K562 (cell line): ENCODE results near the gene NFRKB. TPM values are rescaled to one million over a fixed set of nuclear protein-coding genes. Genes with fewer than 3 reads are reported as not detected.

Experiments
- ARID3A ChIP-seq: IDR thresholded peaks from 2 replicates; pipeline ENCODE4 v1.6.1; 2012; ENCODE audit warnings: low read depth, low read length, improper control_type of control experiment, borderline replicate concordance
- CLOCK ChIP-seq: fragments of 250-450 bp; sonication (Bioruptor Pico); IDR thresholded peaks from 2 replicates; pipeline ENCODE4 v1.4.0; 2020; ENCODE audit warnings: mild to moderate bottlenecking, moderate library complexity, borderline replicate concordance
- FOXM1 ChIP-seq, 2 experiments: fragments of 450-650 bp in 1 of 2; sonication (generic) in 1 of 2; formaldehyde crosslinking in 1 of 2; IDR thresholded peaks; 2 replicates each; pipeline versions ENCODE4 v1.6.1 to v1.9.0; 2017 to 2022; ENCODE audit warnings: low read depth in 2 of 2, mild to moderate bottlenecking in 2 of 2, missing genetic modification reagents in 1 of 2, moderate library complexity in 1 of 2
- PREB ChIP-seq: sonication (generic); formaldehyde crosslinking; IDR thresholded peaks from 2 replicates; pipeline ENCODE4 v1.8.1; 2023; ENCODE audit warnings: mild to moderate bottlenecking, missing genetic modification reagents
- ZNF398 ChIP-seq: fragments of 250-450 bp; sonication (Bioruptor Pico); IDR thresholded peaks from 2 replicates; pipeline ENCODE4 v1.8.0; 2021; ENCODE audit warnings: moderate library complexity, mild to moderate bottlenecking, inconsistent platforms
- polyA plus RNA-seq, 8 experiments: library from polyadenylated mRNA; depleted of rRNA in 4 of 8; stranded (reverse) in 5 of 8; unstranded in 3 of 8; fragments of >200 nt; fragmentation: Nextera tagmentation in 2 of 8; fragmentation: Illumina TruSeq in 1 of 8; extraction: Ambion mirVana in 2 of 8; extraction: Trizol in 1 of 8; gene quantifications; 2 replicates each; pipeline versions ENCODE4 v1.2.1 to v1.2.3, GENCODE V29; 2011 to 2014; ENCODE audit warnings: inconsistent platforms in 1 of 8, missing spikeins in 1 of 8
- total RNA-seq, 7 experiments: library from RNA; depleted of rRNA in 6 of 7; stranded (reverse); fragments of >200 nt in 6 of 7; fragmentation: Illumina TruSeq in 2 of 7; extraction: Trizol in 2 of 7; gene quantifications; 2 replicates each; pipeline versions ENCODE4 v1.2.1 to v1.2.3, GENCODE V29; 2011 to 2021; ENCODE audit warnings: low replicate concordance in 1 of 7
- TF ChIP-seq, protein P1 (sequence below): sonication (generic); formaldehyde crosslinking; IDR thresholded peaks from 2 replicates; pipeline ENCODE4 v1.8.0; 2022; ENCODE audit warnings: mild to moderate bottlenecking, missing genetic modification reagents
- TF ChIP-seq, protein P2 (sequence below), 2 experiments: IDR thresholded peaks; 2 replicates each; pipeline ENCODE4 v1.6.1; 2012; ENCODE audit warnings: improper control_type of control experiment in 2 of 2, low read depth in 2 of 2, low read length in 2 of 2, borderline replicate concordance in 1 of 2

Gene NFRKB
- total and polyA plus RNA-seq, 9 of the 15 experiments (the other 6 are each of a cell fraction or from before 2014, with no cell fraction given): 7.1 to 42.6 (median 23.9) TPM

DNA sequence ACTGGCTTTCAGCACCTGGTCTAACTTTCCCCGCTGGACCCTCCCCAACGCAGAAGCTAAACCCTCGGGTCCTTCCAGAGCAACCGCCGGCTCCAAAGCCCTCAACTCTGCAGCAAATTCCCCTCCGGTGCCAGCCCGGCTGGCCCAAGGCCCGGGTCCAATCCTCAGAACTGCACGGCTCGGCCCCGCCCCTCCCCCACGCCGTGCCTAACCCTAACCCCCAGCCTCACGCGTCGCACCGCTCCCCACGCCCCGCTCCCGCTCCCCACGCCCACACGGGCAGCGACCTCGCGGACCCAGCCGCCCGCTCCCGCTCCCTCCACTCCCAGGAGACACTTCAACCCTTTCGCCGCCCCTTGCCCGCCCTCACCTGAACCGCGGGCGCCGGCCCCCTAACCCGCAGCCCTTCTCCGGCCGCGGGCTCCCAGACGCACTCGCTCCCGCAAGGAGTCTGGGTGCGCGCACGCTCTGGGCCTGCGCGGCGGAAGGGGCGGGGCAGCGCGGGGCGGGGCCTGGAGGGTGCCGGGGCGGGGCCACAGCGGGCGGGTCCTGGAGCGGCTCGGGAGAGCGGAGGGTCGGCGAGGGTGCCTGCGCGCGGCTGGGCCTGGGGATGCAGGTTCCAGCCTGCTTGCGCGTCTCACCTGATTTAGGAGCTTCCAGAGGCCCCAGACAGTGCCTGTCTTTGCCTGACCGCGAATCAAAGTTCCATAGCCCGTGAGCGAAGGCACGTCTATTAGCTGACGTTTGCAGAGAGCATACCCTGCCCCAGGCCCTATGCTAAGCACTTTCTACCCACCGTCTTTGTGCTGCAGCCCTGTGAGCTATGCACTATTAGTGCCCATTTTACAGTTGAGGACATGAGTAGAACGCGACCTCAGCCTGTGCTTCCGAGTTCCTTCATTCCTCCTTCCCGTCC lies at the start of gene NFRKB (continued):
- TF ChIP-seq, protein P1, sequence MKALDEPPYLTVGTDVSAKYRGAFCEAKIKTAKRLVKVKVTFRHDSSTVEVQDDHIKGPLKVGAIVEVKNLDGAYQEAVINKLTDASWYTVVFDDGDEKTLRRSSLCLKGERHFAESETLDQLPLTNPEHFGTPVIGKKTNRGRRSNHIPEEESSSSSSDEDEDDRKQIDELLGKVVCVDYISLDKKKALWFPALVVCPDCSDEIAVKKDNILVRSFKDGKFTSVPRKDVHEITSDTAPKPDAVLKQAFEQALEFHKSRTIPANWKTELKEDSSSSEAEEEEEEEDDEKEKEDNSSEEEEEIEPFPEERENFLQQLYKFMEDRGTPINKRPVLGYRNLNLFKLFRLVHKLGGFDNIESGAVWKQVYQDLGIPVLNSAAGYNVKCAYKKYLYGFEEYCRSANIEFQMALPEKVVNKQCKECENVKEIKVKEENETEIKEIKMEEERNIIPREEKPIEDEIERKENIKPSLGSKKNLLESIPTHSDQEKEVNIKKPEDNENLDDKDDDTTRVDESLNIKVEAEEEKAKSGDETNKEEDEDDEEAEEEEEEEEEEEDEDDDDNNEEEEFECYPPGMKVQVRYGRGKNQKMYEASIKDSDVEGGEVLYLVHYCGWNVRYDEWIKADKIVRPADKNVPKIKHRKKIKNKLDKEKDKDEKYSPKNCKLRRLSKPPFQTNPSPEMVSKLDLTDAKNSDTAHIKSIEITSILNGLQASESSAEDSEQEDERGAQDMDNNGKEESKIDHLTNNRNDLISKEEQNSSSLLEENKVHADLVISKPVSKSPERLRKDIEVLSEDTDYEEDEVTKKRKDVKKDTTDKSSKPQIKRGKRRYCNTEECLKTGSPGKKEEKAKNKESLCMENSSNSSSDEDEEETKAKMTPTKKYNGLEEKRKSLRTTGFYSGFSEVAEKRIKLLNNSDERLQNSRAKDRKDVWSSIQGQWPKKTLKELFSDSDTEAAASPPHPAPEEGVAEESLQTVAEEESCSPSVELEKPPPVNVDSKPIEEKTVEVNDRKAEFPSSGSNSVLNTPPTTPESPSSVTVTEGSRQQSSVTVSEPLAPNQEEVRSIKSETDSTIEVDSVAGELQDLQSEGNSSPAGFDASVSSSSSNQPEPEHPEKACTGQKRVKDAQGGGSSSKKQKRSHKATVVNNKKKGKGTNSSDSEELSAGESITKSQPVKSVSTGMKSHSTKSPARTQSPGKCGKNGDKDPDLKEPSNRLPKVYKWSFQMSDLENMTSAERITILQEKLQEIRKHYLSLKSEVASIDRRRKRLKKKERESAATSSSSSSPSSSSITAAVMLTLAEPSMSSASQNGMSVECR (CRISPR knock-in tag): peak; percentile 50; the same call in 1 of the 2 replicates
- no peak for TF ChIP-seq CLOCK (CRISPR knock-in tag)
- TF ChIP-seq PREB (CRISPR knock-in tag): 0 out of 2 replicates have a peak, but pooled peaks have one; percentile 75
- TF ChIP-seq, protein P2, sequence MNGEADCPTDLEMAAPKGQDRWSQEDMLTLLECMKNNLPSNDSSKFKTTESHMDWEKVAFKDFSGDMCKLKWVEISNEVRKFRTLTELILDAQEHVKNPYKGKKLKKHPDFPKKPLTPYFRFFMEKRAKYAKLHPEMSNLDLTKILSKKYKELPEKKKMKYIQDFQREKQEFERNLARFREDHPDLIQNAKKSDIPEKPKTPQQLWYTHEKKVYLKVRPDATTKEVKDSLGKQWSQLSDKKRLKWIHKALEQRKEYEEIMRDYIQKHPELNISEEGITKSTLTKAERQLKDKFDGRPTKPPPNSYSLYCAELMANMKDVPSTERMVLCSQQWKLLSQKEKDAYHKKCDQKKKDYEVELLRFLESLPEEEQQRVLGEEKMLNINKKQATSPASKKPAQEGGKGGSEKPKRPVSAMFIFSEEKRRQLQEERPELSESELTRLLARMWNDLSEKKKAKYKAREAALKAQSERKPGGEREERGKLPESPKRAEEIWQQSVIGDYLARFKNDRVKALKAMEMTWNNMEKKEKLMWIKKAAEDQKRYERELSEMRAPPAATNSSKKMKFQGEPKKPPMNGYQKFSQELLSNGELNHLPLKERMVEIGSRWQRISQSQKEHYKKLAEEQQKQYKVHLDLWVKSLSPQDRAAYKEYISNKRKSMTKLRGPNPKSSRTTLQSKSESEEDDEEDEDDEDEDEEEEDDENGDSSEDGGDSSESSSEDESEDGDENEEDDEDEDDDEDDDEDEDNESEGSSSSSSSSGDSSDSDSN (IDR thresholded peaks at IDR 0.05; ENCODE audit: borderline replicate concordance in 1 of 2, low read depth in 2 of 2, low read length in 2 of 2): no peak
- TF ChIP-seq FOXM1 (IDR thresholded peaks at IDR 0.05; ENCODE audit: low read depth): no peak
- no peak for TF ChIP-seq FOXM1 (CRISPR knock-in tag; IDR thresholded peaks at IDR 0.05; ENCODE audit: low read depth)
- no peak for TF ChIP-seq ZNF398 (CRISPR knock-in tag)
- no peak for TF ChIP-seq ARID3A
